ENCODE results near the gene ZNF579. TPM values are rescaled to one million over a fixed set of nuclear protein-coding genes. Genes with fewer than 3 reads are reported as not detected.

ZNF579 gene
- total and polyA plus RNA-seq, 2 of the 8 experiments (the other 6 are each of a cell fraction or from before 2014, with no cell fraction given), result 10.0 to 18.9 TPM

- TF ChIP-seq SP1 (IDR thresholded peaks at IDR 0.05; ENCODE audit: low read depth, low read length) (peak; percentile 35; the same call in 1 of the 2 replicates), EGR1 (IDR thresholded peaks at IDR 0.05; ENCODE audit: borderline replicate concordance, low read depth, low read length) (no peak), RBBP5 (IDR thresholded peaks at IDR 0.05; ENCODE audit: borderline replicate concordance, low read depth, low read length) (0 out of 2 replicates have a peak, but pooled peaks have one; percentile 69), CTBP2 (IDR thresholded peaks at IDR 0.05; ENCODE audit: borderline replicate concordance, insufficient read depth, insufficient read length, low read length) (peak; percentile 37), POU5F1 (IDR thresholded peaks at IDR 0.05; ENCODE audit: low read depth, low read length) (no peak), POLR2A (IDR thresholded peaks at IDR 0.05; ENCODE audit: control extremely low read depth in 1 of 2, low read depth in 2 of 2, low read length in 2 of 2) (peak in 1 of 2 experiments; percentile 50; a peak in 1 of 3 replicates), KDM1A (IDR thresholded peaks at IDR 0.05; ENCODE audit: borderline replicate concordance, low read length) (peak; percentile 48; the same call in 1 of the 2 replicates), JUN (IDR thresholded peaks at IDR 0.05; ENCODE audit: low read depth, low read length) (no peak), ASH2L (IDR thresholded peaks at IDR 0.05; ENCODE audit: low read length) (no peak), CEBPB (IDR thresholded peaks at IDR 0.05; ENCODE audit: low read depth, low read length) (no peak), NRF1 (IDR thresholded peaks at IDR 0.05; ENCODE audit: low read depth, low read length) (no peak), MAX (IDR thresholded peaks at IDR 0.05) (peak; percentile 36; the same call in 1 of the 2 replicates)
Observed at GRCh38 chr19:55549500-55550320, 30.9 kb downstream of the ZNF579 start (continued).

All from H1 (cell line).